GM12878 (cell line): ENCODE results near the gene ITGAL. TPM values are rescaled to one million over a fixed set of nuclear protein-coding genes. Genes with fewer than 3 reads are reported as not detected.

Source experiments
- CBX5 ChIP-seq: sonication (generic); IDR thresholded peaks from 2 replicates; pipeline ENCODE4 v1.6.1; 2016; ENCODE audit warnings: low read depth, moderate library complexity, mild to moderate bottlenecking, inconsistent platforms
- CHD4 ChIP-seq: fragments of 200-600 bp; sonication (generic); IDR thresholded peaks from 2 replicates; pipeline ENCODE4 v1.6.1; 2016; ENCODE audit warnings: mild to moderate bottlenecking
- ELK1 ChIP-seq: IDR thresholded peaks from 2 replicates; pipeline ENCODE4 v1.6.1; 2012; ENCODE audit warnings: low read depth, low read length, improper control_type of control experiment
- HDAC6 ChIP-seq: fragments of 200-600 bp; sonication (generic); IDR thresholded peaks from one replicate; pipeline ENCODE4 v1.8.0; 2017; ENCODE audit warnings: antibody characterized with exemption; ENCODE audit not compliant: unreplicated experiment
- HSF1 ChIP-seq: fragments of 150-350 bp; IDR thresholded peaks from 2 replicates; pipeline ENCODE4 v1.6.1; 2014; ENCODE audit warnings: mild to moderate bottlenecking, low read depth, low read length
- IRF4 ChIP-seq: IDR thresholded peaks from 2 replicates; pipeline ENCODE4 v1.6.1; 2011; ENCODE audit warnings: low read depth, low read length
- IRF5 ChIP-seq: fragments of 450-650 bp; IDR thresholded peaks from 2 replicates; pipeline ENCODE4 v1.6.1; 2017; ENCODE audit warnings: borderline replicate concordance
- JUNB ChIP-seq: IDR thresholded peaks from 2 replicates; pipeline ENCODE4 v1.6.1; 2016; ENCODE audit warnings: antibody characterized with exemption, mild to moderate bottlenecking
- MXI1 ChIP-seq: fragments of 150-350 bp; IDR thresholded peaks from 2 replicates; pipeline ENCODE4 v1.6.1; 2011; ENCODE audit warnings: low read depth, mild to moderate bottlenecking, inconsistent platforms, low read length, improper control_type of control experiment
- NFIC ChIP-seq: IDR thresholded peaks from 2 replicates; pipeline ENCODE4 v1.6.1; 2012; ENCODE audit warnings: low read depth, mild to moderate bottlenecking, inconsistent platforms, low read length, moderate library complexity
- RCOR1 ChIP-seq: conservative IDR thresholded peaks from 2 replicates; pipeline ENCODE4 v1.6.1; 2012; ENCODE audit warnings: low read depth, low read length, improper control_type of control experiment
- SIX5 ChIP-seq: IDR thresholded peaks from 2 replicates; pipeline ENCODE4 v1.6.1; 2011; ENCODE audit warnings: mild to moderate bottlenecking, low read depth, low read length, moderate library complexity; ENCODE audit not compliant: severe bottlenecking
- SMAD5 ChIP-seq: IDR thresholded peaks from 2 replicates; pipeline ENCODE4 v1.6.1; 2016; ENCODE audit warnings: antibody characterized with exemption, low read depth
- SUPT20H ChIP-seq: IDR thresholded peaks from 2 replicates; pipeline ENCODE4 v1.6.1; 2011; ENCODE audit warnings: low read depth, mild to moderate bottlenecking, low read length, moderate library complexity, borderline replicate concordance; ENCODE audit not compliant: control insufficient read depth
- TCF12 ChIP-seq: IDR thresholded peaks from 2 replicates; pipeline ENCODE4 v1.6.1; 2011; ENCODE audit warnings: low read depth, mild to moderate bottlenecking, low read length
- TCF7 ChIP-seq: IDR thresholded peaks from 2 replicates; pipeline ENCODE4 v1.6.1; 2014; ENCODE audit warnings: antibody characterized with exemption, borderline replicate concordance
- USF1 ChIP-seq: IDR thresholded peaks from 2 replicates; pipeline ENCODE4 v1.6.1; 2011; ENCODE audit warnings: borderline replicate concordance, low read depth, mild to moderate bottlenecking, moderate library complexity, mixed read lengths, low read length; ENCODE audit not compliant: insufficient read depth; ENCODE audit errors: extremely low read length
- WRNIP1 ChIP-seq: IDR thresholded peaks from 2 replicates; pipeline ENCODE4 v1.6.1; 2011; ENCODE audit warnings: low read depth, low read length, improper control_type of control experiment, borderline replicate concordance
- ZNF274 ChIP-seq: IDR thresholded peaks from one replicate; pipeline ENCODE4 v1.8.0; 2011; ENCODE audit not compliant: insufficient read length, insufficient read depth
- polyA plus RNA-seq, 11 experiments: library from polyadenylated mRNA; depleted of rRNA in 4 of 11; unstranded in 6 of 11; stranded (reverse) in 5 of 11; fragments of >200 nt; fragmentation: Nextera tagmentation in 4 of 11; fragmentation: Illumina TruSeq in 1 of 11; extraction: Ambion mirVana in 4 of 11; extraction: Trizol in 1 of 11; gene quantifications; 1 replicate in 1 of 11; 2 replicates in 10 of 11; pipeline versions ENCODE4 v1.2.1 to v1.2.3, GENCODE V29; 2011 to 2016; ENCODE audit warnings: inconsistent platforms in 2 of 11, missing spikeins in 2 of 11, low read depth in 1 of 11
- total RNA-seq, 4 experiments: library from RNA; depleted of rRNA in 3 of 4; stranded (reverse); fragments of >200 nt in 3 of 4; fragmentation: Illumina TruSeq in 1 of 4; extraction: Trizol in 1 of 4; gene quantifications; 2 replicates each; pipeline versions ENCODE4 v1.2.1 to v1.2.3, GENCODE V29; 2013 to 2021

The ITGAL gene
- total and polyA plus RNA-seq, 10 of the 15 experiments (the other 5 are each of a cell fraction or from before 2014, with no cell fraction given) = 10.7 to 170 (median 96.9) TPM

GRCh38 chr16:30526823-30527634 is 54.5 kb downstream of the ITGAL start (continued):
- TF ChIP-seq IRF5 (no peak), NFIC (no peak), RCOR1 (0 out of 2 replicates have a peak, but pooled peaks have one; percentile 64), USF1 (peak; percentile 47), SUPT20H (no peak), HDAC6 (no peak), IRF4 (no peak), HSF1 (no peak), SIX5 (peak; percentile 63), SMAD5 (peak; percentile 64; the same call in 1 of the 2 replicates), JUNB (no peak), CHD4 (no peak), CBX5 (no peak), WRNIP1 (no peak), ZNF274 (no peak), MXI1 (peak; percentile 89; the same call in 1 of the 2 replicates), TCF12 (0 out of 2 replicates have a peak, but pooled peaks have one; percentile 4), ELK1 (0 out of 2 replicates have a peak, but pooled peaks have one; percentile 31), TCF7 (no peak)
